ENCODE results near the gene RAB31.
"Not testable (repeated sequence)": the region's sequence is repeated elsewhere in the genome, so short reads cannot be mapped to it uniquely, and the experiment has no call there.

Gene RAB31

GRCh38 chr18:9848170-9848879, 140.2 kb downstream of the RAB31 start:
- peak; percentile 11 to 64 for DNase-seq

GRCh38 chr18:9849407-9850283, 141.5 kb downstream of the RAB31 start:
- DNase-seq: no peak

DNA sequence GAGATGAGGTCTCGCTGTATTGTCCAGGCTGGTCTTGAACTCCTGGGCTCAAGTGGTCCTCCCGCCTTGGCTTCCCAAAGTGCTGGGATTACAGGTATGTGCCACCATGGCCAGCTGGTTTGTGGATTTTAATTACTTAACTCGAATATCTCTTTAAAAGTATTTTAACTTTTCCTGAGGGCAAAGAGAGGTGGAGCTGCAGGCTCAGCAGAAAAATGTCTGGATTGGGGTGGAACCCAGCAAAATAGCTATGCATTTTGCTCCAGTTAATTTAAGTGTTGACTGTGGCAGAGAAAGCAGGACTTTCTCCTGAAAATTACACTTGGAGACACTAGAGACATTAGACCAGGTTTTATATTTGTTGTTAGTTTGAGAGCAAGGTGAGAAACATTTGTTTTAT, 142.2 kb downstream of the RAB31 start:
- DNase-seq: no peak

- DNase-seq: no peak
Measured at GRCh38 chr18:9851511-9851910, 143.4 kb downstream of the RAB31 start.

DNA sequence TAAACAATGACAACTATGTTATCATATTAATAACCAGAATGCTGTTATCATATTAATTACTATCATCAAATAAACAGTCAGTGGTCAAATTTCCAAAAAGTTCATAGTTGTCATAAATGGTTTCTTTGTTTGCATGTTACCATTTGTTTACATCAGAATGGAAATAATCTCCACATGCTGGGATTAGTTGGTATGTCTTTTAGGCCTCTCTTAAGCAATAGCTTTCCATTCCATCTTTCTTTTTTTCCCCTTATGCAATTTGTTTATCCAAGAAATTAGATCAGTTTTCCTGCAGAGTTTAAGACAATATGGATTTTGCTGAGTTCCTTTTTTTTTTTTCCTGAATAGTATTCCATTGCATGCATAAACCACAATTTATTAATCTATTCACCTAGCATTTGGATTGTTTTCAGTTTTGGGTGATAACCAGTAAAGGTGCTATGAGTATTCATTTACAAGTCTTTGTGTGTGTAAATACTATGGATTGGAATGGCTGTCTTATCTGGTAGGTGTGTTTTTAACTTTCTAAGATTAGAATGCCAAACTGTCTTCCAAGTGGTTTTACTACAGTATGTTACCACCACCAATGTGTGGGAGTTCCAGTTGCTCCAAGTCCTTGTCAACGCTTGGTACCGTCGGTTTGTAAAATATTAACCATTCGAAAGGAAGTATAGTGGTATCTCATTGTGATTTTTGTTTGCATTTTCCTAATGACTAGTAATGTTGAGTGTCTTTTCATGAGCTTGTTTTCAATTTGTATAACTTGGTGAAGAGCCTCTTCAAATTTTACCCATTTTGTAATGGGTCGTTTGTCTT, 144.4 kb downstream of the RAB31 start:
- DNase-seq: no peak

DNA sequence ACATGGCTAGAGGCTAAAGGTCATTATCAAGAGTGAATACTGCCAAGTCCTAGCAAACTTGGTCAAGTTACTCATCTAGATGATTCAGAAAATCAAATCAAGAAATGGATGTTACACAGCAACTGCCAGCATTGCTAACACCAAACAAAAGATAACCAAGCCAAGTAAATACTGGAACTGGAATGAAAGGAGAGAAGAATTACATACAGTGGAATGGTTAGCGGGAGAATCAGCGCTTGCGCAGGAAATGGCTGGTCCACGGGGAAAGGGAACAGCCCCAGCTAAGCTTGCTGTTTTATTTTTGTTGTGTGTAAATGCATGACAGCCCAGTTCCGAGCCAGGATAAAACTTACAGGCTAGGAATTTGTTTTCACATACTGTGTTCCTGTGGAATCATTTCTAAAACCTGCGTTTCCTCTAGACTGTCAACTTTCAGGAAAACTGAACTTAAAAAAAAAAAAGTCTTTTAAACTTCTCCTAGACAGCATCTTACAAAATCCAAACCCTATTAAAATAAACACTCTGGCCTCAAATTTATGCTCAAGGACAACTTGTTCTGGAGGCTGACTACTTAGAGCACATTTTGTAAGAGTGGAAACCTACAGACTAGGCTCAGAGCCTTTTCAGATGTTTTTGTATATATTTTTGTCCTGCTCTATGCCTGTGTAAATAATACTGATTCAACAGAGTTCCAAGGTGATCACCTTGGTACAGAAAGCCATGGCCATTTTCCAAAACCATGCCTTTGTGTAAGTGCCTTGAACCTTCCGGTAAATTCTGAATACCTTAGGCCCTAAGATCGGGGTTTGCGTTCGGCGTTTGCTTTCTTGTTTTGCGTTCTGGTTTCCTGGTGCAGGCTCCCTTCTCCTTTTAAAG, 146.9 kb downstream of the RAB31 start:
- no peak for DNase-seq

DNA sequence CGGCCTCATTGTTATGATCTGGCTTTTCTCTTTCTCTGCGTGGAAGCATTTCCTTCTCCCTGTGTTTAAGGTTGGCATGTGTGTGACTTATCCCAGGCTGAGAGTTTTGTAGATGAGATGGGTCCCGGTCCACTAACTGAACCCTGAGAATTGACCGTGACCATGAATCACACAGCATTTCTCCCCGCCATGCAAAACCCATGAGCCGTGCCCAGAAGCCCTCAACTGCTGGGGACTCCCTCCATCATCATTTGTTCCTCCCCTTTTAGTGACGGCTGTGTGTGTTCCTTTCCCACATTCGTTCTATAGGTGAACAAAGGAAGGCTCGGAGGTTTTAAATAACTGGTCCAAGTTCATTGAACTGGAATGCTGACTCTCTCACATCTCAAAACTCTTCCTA, 147.6 kb downstream of the RAB31 start:
- DNase-seq: no peak

DNA sequence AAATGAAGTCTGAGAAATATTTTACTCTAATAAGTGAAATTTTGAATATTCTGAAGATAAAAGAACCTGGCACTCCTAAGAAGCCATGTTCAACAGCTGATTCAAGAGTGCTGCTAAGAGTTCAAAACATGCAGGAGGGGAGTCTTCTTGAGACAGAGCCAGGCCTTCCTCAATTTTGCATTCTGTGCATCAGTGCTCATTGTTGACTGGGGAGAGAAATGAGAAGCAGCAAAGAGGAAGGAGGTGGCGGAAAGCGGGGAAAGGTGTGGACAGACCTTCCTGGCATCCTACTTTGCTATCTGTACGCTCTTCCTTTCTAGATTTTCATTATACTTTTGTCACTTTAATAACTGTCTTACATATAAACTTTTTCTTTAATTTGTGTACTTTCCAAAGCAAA, 148.0 kb downstream of the RAB31 start:
- no peak for DNase-seq

- not testable (repeated sequence) for DNase-seq
Measured at GRCh38 chr18:9857479-9857998, 149.4 kb downstream of the RAB31 start.

DNA sequence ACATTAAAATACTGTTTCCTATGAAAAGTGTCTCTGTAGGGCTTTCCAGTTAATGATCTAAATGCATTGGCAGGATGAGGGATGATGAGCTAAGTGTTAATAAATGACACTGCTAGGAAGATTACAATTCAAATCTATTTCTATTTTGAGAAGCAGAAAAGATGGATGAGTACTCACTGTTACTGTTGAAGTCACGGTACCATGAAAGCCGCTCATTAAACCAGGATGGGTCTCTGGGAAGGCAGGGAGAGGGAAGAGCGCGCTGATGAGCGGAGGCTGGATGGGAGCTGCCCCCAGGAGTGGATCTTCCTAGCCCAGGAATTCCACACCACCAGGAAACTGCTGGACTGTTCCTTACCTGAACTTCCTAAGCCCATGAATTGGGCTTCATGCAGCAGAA, 150.5 kb downstream of the RAB31 start:
- no peak for DNase-seq

- no peak for DNase-seq
Measured at GRCh38 chr18:9859232-9859631, 151.1 kb downstream of the RAB31 start.

DNA sequence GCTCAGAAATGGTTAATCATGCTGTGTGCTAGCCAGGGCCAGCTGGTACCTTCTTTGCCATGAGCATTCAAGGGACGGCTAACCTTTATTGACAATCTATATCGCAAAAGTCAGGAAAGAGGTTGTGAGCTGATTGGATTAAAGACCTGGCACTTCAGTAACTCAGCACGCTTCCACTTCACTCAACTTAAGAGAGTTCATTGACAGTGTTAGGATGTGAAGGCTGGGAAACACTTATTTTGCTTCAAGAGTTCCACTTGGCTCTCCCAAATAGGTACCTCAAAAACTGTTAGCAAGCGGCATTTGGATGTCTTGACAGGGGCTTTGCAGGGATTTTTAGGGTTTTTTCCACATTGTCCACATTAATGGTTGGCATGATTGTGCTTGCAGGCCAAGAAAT, 152.6 kb downstream of the RAB31 start:
- DNase-seq: no peak

DNA sequence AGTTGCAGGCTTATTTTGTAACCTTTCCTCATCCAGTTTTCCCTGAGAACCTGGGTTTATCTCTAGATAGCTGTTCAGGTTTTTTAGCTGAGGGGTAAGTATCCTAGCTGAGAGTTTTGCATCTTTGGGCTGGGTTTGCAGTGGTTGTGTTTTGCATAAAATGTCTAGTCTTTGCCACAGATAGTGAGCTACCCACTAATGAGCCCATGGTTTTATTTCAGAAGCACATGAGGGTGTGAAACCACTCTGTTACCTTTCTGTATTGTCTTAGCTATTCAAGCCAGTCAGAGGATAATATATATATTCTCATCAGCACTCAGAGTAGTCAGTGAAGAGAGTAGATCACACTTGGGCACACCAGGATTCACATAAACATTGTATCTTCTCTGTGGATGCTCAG, 153.1 kb downstream of the RAB31 start:
- DNase-seq: no peak

DNA sequence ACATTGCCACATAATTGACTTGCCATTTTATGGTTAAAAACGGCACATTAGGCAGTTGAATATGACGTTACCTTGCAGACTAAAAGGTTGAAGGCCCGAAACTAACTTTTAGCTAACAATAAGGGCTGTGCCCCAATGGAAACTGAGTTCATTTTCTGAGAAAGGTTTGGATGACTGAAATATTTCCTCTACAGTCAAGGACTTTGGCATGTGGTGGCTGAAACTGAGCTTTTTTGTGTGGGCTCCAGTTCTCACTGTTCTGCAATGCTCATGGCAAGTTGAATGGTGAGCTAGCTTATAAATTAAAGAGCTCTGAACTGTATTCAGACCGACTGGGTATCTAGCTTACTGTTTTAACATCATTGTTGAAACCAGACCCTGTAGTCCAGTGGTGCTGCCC, 153.8 kb downstream of the RAB31 start:
- no peak for DNase-seq

GRCh38 chr18:9862686-9863085, 154.6 kb downstream of the RAB31 start:
- no peak for DNase-seq

GRCh38 chr18:9863282-9863681, 155.2 kb downstream of the RAB31 start:
- DNase-seq: no peak

GRCh38 chr18:9865764-9866490, 157.8 kb downstream of the RAB31 start:
- no peak for DNase-seq

DNA sequence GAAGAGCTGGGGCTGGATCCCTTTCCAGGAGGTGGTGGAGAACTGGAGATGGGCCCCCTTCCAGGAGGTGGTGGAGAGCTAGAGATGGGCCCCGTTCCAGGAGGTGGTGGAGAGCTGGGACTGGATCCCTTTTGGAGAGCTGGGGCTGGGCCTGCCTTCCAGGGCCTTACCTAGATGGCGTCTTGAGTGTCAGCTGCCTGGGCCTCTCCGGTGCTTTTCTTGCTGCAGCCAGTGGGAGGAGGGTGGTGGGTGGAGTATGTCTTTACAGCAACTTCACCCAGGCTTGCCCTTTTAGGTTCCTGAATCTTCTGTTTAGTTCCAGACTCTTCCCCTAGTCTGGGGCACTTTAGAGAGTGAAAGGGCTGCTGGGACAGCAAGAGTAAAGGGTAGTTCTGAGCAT, 158.5 kb downstream of the RAB31 start:
- DNase-seq: no peak

GRCh38 chr18:9867071-9867594, 159.0 kb downstream of the RAB31 start:
- no peak for DNase-seq

DNA sequence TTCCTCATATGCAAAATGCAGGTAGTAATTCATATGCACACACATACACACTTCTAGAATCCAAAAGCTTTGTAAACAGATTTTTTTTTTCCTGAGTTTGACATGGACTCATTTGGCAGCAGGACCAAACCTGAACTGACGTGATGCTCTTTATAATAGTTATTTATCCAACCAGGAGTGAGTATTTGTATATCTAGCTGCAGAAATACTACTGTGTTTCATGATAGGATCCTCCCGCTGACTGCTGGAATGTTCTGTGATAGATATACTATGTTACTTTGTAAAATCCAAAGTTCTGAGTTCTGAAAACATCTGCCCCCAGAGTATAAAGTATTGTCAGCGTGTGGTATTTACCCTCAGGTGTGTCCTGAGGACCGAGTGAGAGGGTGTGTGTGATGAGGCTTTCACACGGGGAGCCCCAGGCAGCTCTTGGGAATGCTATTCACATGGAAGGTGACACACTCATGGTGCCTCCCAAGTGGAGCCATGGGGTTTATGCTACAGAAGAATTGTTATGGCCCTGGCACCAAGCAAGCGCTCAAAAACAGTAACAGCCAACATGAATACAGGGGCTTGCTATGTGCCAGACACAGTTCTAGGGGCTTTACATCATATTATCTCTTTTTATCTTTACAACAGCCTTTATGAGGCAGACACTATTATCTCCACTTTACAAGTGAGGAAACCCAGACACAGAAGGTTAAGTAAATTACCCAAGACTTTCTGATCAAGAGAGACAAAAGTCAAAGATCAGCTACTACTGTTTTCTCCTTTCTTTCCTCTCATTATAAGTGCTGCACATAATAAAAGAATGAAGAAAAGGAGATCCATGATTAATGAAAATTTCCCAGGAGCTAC, 161.0 kb downstream of the RAB31 start:
- DNase-seq: no peak

Measured in NCI-H524 (cell line).